GM23338 (cell line): ENCODE results near the gene SNRPA1. TPM values are rescaled to one million over a fixed set of nuclear protein-coding genes. Genes with fewer than 3 reads are reported as not detected.

Source experiments
- ATAC-seq: fragments of 200-7000 bp; cut with Tn5 transposase; 3 replicates; pipeline ENCODE4 v1.9.1; 2020
- DNase-seq: peaks from one replicate; pipeline ENCODE4 v3.0.0-alpha.2; 2015; ENCODE audit warnings: low spot score
- H2AFZ ChIP-seq: fragments of 200-600 bp; sonication (generic); 2 replicates; pipeline ENCODE4 v1.8.0; 2016; ENCODE audit warnings: antibody characterized with exemption, mild to moderate bottlenecking, moderate library complexity
- H3F3A ChIP-seq: fragments of 200-600 bp; sonication (generic); replicated peaks from 2 replicates; pipeline ENCODE4 v1.8.0; 2017; ENCODE audit warnings: antibody characterized with exemption, mixed run types, low read depth
- H3K27ac ChIP-seq: fragments of 200-600 bp; sonication (generic); 2 replicates; pipeline ENCODE4 v1.6.1; 2016; ENCODE audit warnings: low read depth
- H3K27me3 ChIP-seq: fragments of 200-600 bp; sonication (generic); 2 replicates; pipeline ENCODE4 v1.8.0; 2016; ENCODE audit warnings: mild to moderate bottlenecking, mixed run types, moderate library complexity; ENCODE audit not compliant: insufficient read depth
- H3K36me3 ChIP-seq: fragments of 200-600 bp; sonication (generic); 2 replicates; pipeline ENCODE4 v1.8.0; 2016; ENCODE audit warnings: mild to moderate bottlenecking; ENCODE audit not compliant: insufficient read depth
- H3K4me1 ChIP-seq: fragments of 200-600 bp; sonication (generic); 2 replicates; pipeline ENCODE4 v1.8.0; 2016; ENCODE audit warnings: mild to moderate bottlenecking, moderate library complexity; ENCODE audit not compliant: insufficient read depth
- H3K4me2 ChIP-seq: fragments of 200-600 bp; sonication (generic); 2 replicates; pipeline ENCODE4 v1.7.1; 2017; ENCODE audit warnings: mixed run types
- H3K4me3 ChIP-seq: fragments of 200-600 bp; sonication (generic); 2 replicates; pipeline ENCODE4 v1.6.1; 2016; ENCODE audit warnings: mixed run types
- H3K79me2 ChIP-seq: fragments of 200-600 bp; sonication (generic); replicated peaks from 2 replicates; pipeline ENCODE4 v1.8.0; 2017; ENCODE audit warnings: mild to moderate bottlenecking; ENCODE audit not compliant: insufficient read depth
- H3K9me2 ChIP-seq: fragments of 200-600 bp; sonication (generic); 2 replicates; pipeline ENCODE4 v1.8.0; 2017; ENCODE audit not compliant: insufficient read depth
- H4K20me1 ChIP-seq: fragments of 200-600 bp; sonication (generic); replicated peaks from 2 replicates; pipeline ENCODE4 v1.8.0; 2017; ENCODE audit warnings: mild to moderate bottlenecking; ENCODE audit not compliant: insufficient read depth
- H3K27ac Mint-ChIP-seq: 2 replicates; pipeline ENCODE4 v1.8.0; 2020; ENCODE audit warnings: inconsistent platforms, mild to moderate bottlenecking, moderate library complexity, mixed read lengths
- H3K27me3 Mint-ChIP-seq: 3 replicates; pipeline ENCODE4 v1.8.0; 2022; ENCODE audit warnings: low read depth, mild to moderate bottlenecking, moderate library complexity, mixed read lengths, inconsistent platforms; ENCODE audit not compliant: insufficient read depth, poor library complexity
- H3K36me3 Mint-ChIP-seq: 3 replicates; pipeline ENCODE4 v1.8.0; 2021; ENCODE audit warnings: low read depth, mild to moderate bottlenecking, inconsistent platforms, moderate library complexity, mixed read lengths
- H3K4me1 Mint-ChIP-seq: 3 replicates; pipeline ENCODE4 v1.8.0; 2020; ENCODE audit warnings: mild to moderate bottlenecking, inconsistent platforms, mixed read lengths
- H3K4me3 Mint-ChIP-seq: 3 replicates; pipeline ENCODE4 v1.8.0; 2021; ENCODE audit warnings: moderate library complexity, mild to moderate bottlenecking, inconsistent platforms, mixed read lengths
- H3K9me3 Mint-ChIP-seq: 3 replicates; pipeline ENCODE4 v1.8.0; 2020; ENCODE audit warnings: moderate library complexity, mild to moderate bottlenecking, inconsistent platforms, mixed read lengths
- CREB1 ChIP-seq: fragments of 250-450 bp; sonication (Bioruptor Pico); IDR thresholded peaks from 2 replicates; pipeline ENCODE4 v1.5.0; 2020; ENCODE audit warnings: low read depth, mild to moderate bottlenecking, moderate library complexity
- EZH2 ChIP-seq: fragments of 200-600 bp; sonication (generic); IDR thresholded peaks from one replicate; pipeline ENCODE4 v1.8.0; 2017; ENCODE audit warnings: antibody characterized with exemption, mild to moderate bottlenecking, low read depth; ENCODE audit not compliant: unreplicated experiment
- EZH2phosphoT487 ChIP-seq: fragments of 200-600 bp; sonication (generic); IDR thresholded peaks from one replicate; pipeline ENCODE4 v1.8.1; 2018; ENCODE audit warnings: antibody characterized with exemption; ENCODE audit not compliant: unreplicated experiment
- JUNB ChIP-seq: IDR thresholded peaks from one replicate; pipeline ENCODE4 v1.6.1; 2016; ENCODE audit warnings: antibody characterized with exemption; ENCODE audit not compliant: unreplicated experiment
- NANOG ChIP-seq: IDR thresholded peaks from 2 replicates; pipeline ENCODE4 v1.6.1; 2016; ENCODE audit warnings: antibody characterized with exemption, borderline replicate concordance
- POLR2AphosphoS5 ChIP-seq: IDR thresholded peaks from 2 replicates; pipeline ENCODE4 v1.6.1; 2016; ENCODE audit warnings: antibody characterized with exemption, low read depth
- ZNF114 ChIP-seq: fragments of 250-450 bp; sonication (Bioruptor Pico); IDR thresholded peaks from 2 replicates; pipeline ENCODE4 v1.5.0; 2020; ENCODE audit warnings: mild to moderate bottlenecking, moderate library complexity
- ZNF331 ChIP-seq: fragments of 250-450 bp; sonication (Bioruptor Pico); IDR thresholded peaks from 2 replicates; pipeline ENCODE4 v1.5.0; 2020; ENCODE audit warnings: low read depth, mild to moderate bottlenecking, moderate library complexity
- polyA plus RNA-seq: library from polyadenylated mRNA; unstranded; fragments of >200 nt; fragmentation: Nextera tagmentation; extraction: Ambion mirVana; gene quantifications from 2 replicates; pipeline ENCODE4 v1.2.1, GENCODE V29; 2016
- total RNA-seq: library from RNA; depleted of rRNA; stranded (reverse); fragments of >200 nt; shearing (Covaris generic); gene quantifications from 2 replicates; pipeline ENCODE4 v1.2.3, GENCODE V29; 2014
- TF ChIP-seq, protein P1 (sequence below), 2 experiments: fragments of 200-600 bp in 1 of 2; sonication (generic) in 1 of 2; conservative IDR thresholded peaks; 2 replicates each; pipeline versions ENCODE4 v1.5.1 to v1.6.1; 2016 to 2017; ENCODE audit warnings: antibody characterized with exemption in 2 of 2, low read depth in 2 of 2, mild to moderate bottlenecking in 2 of 2, moderate library complexity in 1 of 2
- TF ChIP-seq, protein P2 (sequence below): IDR thresholded peaks from one replicate; pipeline ENCODE4 v1.6.1; 2018; ENCODE audit warnings: antibody characterized with exemption; ENCODE audit not compliant: unreplicated experiment
- TF ChIP-seq, protein P3 (sequence below): IDR thresholded peaks from 2 replicates; pipeline ENCODE4 v1.6.1; 2016; ENCODE audit warnings: antibody characterized with exemption

The SNRPA1 gene
- total and polyA plus RNA-seq, 2 experiments from 2014 or later = 170 to 361 TPM

DNA sequence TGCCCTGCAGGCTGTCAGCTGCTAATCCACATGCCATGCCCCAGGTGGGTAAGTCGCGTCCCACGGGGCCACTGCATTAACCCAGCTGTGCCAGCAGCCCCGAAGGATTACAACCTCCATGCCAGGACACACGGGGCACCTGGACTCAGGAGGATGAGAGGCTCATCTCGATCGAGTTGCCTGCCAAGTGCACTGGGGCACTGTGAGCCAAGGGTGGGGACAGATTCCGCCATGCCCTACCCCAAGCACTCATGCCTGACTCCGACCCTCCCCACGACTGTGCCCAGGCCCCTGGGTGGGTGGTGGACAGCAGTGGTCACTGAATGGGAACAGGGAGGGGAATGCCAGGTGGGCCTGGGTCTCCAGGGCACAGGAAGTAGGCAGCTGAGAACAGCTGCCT, 20.7 kb upstream of the SNRPA1 start:
- Histone ChIP-seq H3K27me3 (no peaks in the 10 kb centered on the region), H4K20me1 (no peaks in the 10 kb centered on the region), H2AFZ (no peak overlapping the region), H3K4me2 (no peak overlapping the region), H3K79me2 (no peaks in the 10 kb centered on the region), H3F3A (no peaks in the 10 kb centered on the region), H3K27ac (no peak overlapping the region), H3K4me3 (no peak overlapping the region), H3K9me2 (no peaks in the 10 kb centered on the region), H3K4me1 (no peaks in the 10 kb centered on the region), H3K36me3 (no peaks in the 10 kb centered on the region)
- no peak overlapping the region for H3K4me3 Mint-ChIP-seq
- no peak overlapping the region for H3K27ac Mint-ChIP-seq
- peaks cover 13% of the 10 kb centered on the region for H3K27me3 Mint-ChIP-seq
- TF ChIP-seq, protein P1, sequence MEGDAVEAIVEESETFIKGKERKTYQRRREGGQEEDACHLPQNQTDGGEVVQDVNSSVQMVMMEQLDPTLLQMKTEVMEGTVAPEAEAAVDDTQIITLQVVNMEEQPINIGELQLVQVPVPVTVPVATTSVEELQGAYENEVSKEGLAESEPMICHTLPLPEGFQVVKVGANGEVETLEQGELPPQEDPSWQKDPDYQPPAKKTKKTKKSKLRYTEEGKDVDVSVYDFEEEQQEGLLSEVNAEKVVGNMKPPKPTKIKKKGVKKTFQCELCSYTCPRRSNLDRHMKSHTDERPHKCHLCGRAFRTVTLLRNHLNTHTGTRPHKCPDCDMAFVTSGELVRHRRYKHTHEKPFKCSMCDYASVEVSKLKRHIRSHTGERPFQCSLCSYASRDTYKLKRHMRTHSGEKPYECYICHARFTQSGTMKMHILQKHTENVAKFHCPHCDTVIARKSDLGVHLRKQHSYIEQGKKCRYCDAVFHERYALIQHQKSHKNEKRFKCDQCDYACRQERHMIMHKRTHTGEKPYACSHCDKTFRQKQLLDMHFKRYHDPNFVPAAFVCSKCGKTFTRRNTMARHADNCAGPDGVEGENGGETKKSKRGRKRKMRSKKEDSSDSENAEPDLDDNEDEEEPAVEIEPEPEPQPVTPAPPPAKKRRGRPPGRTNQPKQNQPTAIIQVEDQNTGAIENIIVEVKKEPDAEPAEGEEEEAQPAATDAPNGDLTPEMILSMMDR (conservative IDR thresholded peaks at IDR 0.05; ENCODE audit: low read depth in 2 of 2) = no peak
- TF ChIP-seq POLR2AphosphoS5 (no peak), JUNB (no peak), ZNF114 (CRISPR knock-in tag) (no peak), CREB1 (CRISPR knock-in tag) (no peak), NANOG (no peak), ZNF331 (CRISPR knock-in tag) (no peak), EZH2phosphoT487 (no peak), EZH2 (no peak)
- TF ChIP-seq, protein P2, sequence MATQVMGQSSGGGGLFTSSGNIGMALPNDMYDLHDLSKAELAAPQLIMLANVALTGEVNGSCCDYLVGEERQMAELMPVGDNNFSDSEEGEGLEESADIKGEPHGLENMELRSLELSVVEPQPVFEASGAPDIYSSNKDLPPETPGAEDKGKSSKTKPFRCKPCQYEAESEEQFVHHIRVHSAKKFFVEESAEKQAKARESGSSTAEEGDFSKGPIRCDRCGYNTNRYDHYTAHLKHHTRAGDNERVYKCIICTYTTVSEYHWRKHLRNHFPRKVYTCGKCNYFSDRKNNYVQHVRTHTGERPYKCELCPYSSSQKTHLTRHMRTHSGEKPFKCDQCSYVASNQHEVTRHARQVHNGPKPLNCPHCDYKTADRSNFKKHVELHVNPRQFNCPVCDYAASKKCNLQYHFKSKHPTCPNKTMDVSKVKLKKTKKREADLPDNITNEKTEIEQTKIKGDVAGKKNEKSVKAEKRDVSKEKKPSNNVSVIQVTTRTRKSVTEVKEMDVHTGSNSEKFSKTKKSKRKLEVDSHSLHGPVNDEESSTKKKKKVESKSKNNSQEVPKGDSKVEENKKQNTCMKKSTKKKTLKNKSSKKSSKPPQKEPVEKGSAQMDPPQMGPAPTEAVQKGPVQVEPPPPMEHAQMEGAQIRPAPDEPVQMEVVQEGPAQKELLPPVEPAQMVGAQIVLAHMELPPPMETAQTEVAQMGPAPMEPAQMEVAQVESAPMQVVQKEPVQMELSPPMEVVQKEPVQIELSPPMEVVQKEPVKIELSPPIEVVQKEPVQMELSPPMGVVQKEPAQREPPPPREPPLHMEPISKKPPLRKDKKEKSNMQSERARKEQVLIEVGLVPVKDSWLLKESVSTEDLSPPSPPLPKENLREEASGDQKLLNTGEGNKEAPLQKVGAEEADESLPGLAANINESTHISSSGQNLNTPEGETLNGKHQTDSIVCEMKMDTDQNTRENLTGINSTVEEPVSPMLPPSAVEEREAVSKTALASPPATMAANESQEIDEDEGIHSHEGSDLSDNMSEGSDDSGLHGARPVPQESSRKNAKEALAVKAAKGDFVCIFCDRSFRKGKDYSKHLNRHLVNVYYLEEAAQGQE = no peak
- TF ChIP-seq, protein P3, sequence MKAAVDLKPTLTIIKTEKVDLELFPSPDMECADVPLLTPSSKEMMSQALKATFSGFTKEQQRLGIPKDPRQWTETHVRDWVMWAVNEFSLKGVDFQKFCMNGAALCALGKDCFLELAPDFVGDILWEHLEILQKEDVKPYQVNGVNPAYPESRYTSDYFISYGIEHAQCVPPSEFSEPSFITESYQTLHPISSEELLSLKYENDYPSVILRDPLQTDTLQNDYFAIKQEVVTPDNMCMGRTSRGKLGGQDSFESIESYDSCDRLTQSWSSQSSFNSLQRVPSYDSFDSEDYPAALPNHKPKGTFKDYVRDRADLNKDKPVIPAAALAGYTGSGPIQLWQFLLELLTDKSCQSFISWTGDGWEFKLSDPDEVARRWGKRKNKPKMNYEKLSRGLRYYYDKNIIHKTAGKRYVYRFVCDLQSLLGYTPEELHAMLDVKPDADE = no peak
- H3K9me3 Mint-ChIP-seq = no peaks in the 10 kb centered on the region; the same call in 2 of the 3 replicates
- no peak for ATAC-seq
- H3K4me1 Mint-ChIP-seq = peaks cover 2% of the 10 kb centered on the region; the same call in 2 of the 3 replicates
- H3K36me3 Mint-ChIP-seq = no peaks in the 10 kb centered on the region
- no peak for DNase-seq
